Astrocyte (in vitro differentiated cells and primary cell): ENCODE results near the gene RCOR3.
"Not testable (repeated sequence)": the region's sequence is repeated elsewhere in the genome, so short reads cannot be mapped to it uniquely, and the experiment has no call there.

Experiments
- EZH2 ChIP-seq: IDR thresholded peaks from 2 replicates; pipeline ENCODE4 v1.6.1; 2012; ENCODE audit warnings: mild to moderate bottlenecking, low read length, inconsistent platforms; ENCODE audit not compliant: insufficient read depth
- TF ChIP-seq, protein P1 (sequence below): IDR thresholded peaks from 2 replicates; pipeline ENCODE4 v1.5.1; 2011; ENCODE audit warnings: low read depth, mild to moderate bottlenecking, inconsistent platforms, low read length, moderate library complexity; ENCODE audit not compliant: insufficient read depth

DNA sequence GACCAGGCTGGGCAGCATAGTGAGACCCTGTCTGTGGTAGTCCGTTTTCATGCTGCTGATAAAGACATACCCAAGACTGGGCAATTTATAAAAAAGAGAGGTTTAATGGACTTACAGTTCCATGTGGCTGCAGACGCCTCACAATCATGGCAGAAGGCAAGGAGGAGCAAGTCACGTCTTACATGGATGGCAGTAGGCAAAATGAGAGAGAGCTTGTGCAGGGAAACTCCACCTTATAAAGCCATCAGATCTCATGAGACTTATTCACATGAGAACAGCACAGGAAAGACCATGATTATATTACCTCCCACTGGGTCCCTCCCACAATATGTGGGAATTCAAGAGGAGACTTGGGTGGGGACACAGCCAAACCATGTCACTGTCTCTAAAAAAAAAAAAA lies 92.9 kb downstream of the RCOR3 start:
- TF ChIP-seq, protein P1, sequence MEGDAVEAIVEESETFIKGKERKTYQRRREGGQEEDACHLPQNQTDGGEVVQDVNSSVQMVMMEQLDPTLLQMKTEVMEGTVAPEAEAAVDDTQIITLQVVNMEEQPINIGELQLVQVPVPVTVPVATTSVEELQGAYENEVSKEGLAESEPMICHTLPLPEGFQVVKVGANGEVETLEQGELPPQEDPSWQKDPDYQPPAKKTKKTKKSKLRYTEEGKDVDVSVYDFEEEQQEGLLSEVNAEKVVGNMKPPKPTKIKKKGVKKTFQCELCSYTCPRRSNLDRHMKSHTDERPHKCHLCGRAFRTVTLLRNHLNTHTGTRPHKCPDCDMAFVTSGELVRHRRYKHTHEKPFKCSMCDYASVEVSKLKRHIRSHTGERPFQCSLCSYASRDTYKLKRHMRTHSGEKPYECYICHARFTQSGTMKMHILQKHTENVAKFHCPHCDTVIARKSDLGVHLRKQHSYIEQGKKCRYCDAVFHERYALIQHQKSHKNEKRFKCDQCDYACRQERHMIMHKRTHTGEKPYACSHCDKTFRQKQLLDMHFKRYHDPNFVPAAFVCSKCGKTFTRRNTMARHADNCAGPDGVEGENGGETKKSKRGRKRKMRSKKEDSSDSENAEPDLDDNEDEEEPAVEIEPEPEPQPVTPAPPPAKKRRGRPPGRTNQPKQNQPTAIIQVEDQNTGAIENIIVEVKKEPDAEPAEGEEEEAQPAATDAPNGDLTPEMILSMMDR = not testable (repeated sequence)
- TF ChIP-seq EZH2 = not testable (repeated sequence)
